ENCODE results near the gene PPP2R5A.

The PPP2R5A gene

DNA sequence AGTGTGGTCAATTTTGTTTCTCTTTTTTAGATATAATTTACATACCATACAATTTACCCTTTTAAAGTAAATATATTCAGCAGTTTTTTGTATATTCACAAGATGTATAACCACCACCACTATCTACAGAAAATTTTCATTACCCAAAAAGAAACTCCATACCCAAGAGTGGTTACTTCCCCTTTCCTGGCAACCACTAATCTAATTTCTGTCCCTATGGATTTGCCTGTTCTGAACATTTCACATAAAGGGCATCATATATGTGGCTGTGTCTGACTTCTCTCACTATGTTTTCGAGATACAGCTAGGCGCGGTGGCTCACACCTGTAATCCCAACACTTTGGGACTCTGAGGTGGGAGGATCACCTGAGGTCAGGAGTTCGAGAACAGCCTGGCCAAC is 115.8 kb downstream of the PPP2R5A start:
- Histone ChIP-seq H3K27me3 (ENCODE audit: low read depth, low read length) (no peaks in the 10 kb centered on the region), H3K27ac (ENCODE audit: low read length) (no peak overlapping the region), H3K9me3 (ENCODE audit: control insufficient read depth in 1 of 2, low read length in 2 of 2) (peaks cover 5 to 6% of the 10 kb centered on the region in 2 donors), H3K4me3 (ENCODE audit: low read depth in 1 of 2, low read length in 2 of 2) (no peak overlapping the region), H3K4me1 (ENCODE audit: control insufficient read depth in 1 of 2, insufficient read depth in 2 of 2, low read length in 2 of 2) (no peaks in the 10 kb centered on the region), H3K36me3 (ENCODE audit: control insufficient read depth in 1 of 2, insufficient read depth in 2 of 2, low read length in 2 of 2) (no peaks in the 10 kb centered on the region)

DNA sequence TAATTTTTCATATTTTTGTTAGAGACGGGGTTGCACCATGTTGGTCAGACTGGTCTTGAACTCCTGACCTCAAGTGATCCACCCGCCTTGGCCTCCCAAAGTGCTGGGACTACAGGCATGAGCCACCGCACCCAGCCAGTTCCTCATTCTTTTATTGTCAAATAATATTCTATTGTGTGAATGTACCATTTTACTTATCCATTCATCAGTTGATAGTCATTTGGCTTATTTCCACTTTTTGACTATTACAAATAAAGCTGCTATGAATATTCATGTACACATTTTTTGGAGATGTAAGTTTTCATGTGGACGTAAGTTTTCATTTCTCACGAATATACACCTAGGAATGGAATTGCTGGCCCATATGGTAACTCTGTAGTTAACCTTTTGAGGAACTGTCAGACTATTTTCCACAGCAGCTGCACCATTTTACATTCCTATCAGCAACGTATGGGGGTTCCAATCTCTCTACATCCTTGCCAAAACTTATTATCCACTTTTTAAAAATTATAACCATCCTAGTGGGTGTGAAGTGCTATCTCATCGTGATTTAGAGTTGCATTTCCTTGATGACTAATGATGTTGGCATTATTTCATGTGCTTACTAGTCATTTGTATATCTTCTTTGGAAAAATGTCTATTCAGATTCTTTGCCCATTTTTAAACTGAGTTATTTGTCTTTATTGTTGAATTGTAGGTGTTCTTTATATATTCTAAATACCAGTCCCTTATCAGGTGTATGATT is 116.8 kb downstream of the PPP2R5A start:
- no peaks in the 10 kb centered on the region for H3K4me1 ChIP-seq (ENCODE audit: control insufficient read depth in 1 of 2, insufficient read depth in 2 of 2, low read length in 2 of 2)
- no peak overlapping the region for H3K4me3 ChIP-seq (ENCODE audit: low read depth in 1 of 2, low read length in 2 of 2)
- H3K9me3 ChIP-seq (ENCODE audit: control insufficient read depth in 1 of 2, low read length in 2 of 2): peaks cover 5% of the 10 kb centered on the region in 2 donors
- no peak overlapping the region for H3K27ac ChIP-seq (ENCODE audit: low read length)
- peaks cover 2 to 7% of the 10 kb centered on the region in 2 donors for H3K36me3 ChIP-seq (ENCODE audit: control insufficient read depth in 1 of 2, insufficient read depth in 2 of 2, low read length in 2 of 2)
- H3K27me3 ChIP-seq (ENCODE audit: low read depth, low read length): no peaks in the 10 kb centered on the region

DNA sequence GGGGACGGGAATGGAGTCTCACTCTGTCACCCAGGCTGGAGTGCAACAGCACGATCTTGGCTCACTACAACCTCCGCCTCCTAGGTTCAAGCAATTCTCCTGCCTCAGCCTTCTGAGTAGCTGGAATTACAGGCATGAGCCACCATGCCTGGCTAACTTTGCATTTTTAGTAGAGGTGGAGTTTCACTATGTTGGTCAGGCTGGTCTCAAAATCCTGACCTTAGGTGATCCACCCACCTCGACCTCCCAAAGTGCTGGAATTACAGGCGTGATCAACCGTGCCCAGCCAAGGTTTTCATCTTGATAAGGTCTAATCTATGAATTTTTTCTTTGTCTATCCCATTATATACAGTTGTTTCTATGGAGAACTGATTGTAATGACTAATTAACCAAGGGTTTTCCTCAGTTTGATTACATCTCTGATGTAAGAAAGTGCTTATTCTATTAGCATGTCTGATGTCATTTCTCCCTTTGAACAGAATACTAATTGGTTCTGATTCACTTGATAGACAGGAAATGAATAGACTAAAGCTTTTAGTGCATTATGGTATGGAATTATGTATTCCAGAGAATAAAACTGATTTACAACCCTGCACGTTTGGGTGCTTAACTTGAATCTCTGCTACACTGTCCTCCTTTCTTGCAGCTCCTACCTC is 117.6 kb downstream of the PPP2R5A start:
- Histone ChIP-seq H3K36me3 (ENCODE audit: control insufficient read depth in 1 of 2, insufficient read depth in 2 of 2, low read length in 2 of 2) (peaks cover 5 to 9% of the 10 kb centered on the region in 2 donors), H3K9me3 (ENCODE audit: control insufficient read depth in 1 of 2, low read length in 2 of 2) (peaks cover 0 to under 1% of the 10 kb centered on the region in 2 donors), H3K4me3 (ENCODE audit: low read depth in 1 of 2, low read length in 2 of 2) (no peak overlapping the region), H3K27me3 (ENCODE audit: low read depth, low read length) (no peaks in the 10 kb centered on the region), H3K27ac (ENCODE audit: low read length) (no peak overlapping the region), H3K4me1 (ENCODE audit: control insufficient read depth in 1 of 2, insufficient read depth in 2 of 2, low read length in 2 of 2) (no peaks in the 10 kb centered on the region)

GRCh38 chr1:212410231-212410820 is 125.1 kb downstream of the PPP2R5A start:
- no peak overlapping the region for H3K27ac ChIP-seq (ENCODE audit: low read length)
- no peaks in the 10 kb centered on the region for H3K27me3 ChIP-seq (ENCODE audit: low read depth, low read length)
- no peak overlapping the region for H3K4me3 ChIP-seq (ENCODE audit: low read depth in 1 of 2, low read length in 2 of 2)
- H3K36me3 ChIP-seq (ENCODE audit: control insufficient read depth in 1 of 2, insufficient read depth in 2 of 2, low read length in 2 of 2): peaks cover 9 to 17% of the 10 kb centered on the region in 2 donors
- H3K9me3 ChIP-seq (ENCODE audit: control insufficient read depth in 1 of 2, low read length in 2 of 2): no peaks in the 10 kb centered on the region
- peaks cover 0 to 11% of the 10 kb centered on the region in 2 donors for H3K4me1 ChIP-seq (ENCODE audit: control insufficient read depth in 1 of 2, insufficient read depth in 2 of 2, low read length in 2 of 2)

Data from muscle layer of duodenum (tissue), 2 donors.